Activated CD8-positive, alpha-beta T cell treated with anti-CD3 and anti-CD28 coated beads, Interleukin-2, amount 10 ng/mL, durations not matched to agents 7 days and 5 days (primary cell): ENCODE data around the gene CFHR3. TPM values are rescaled to one million over a fixed set of nuclear protein-coding genes. Genes with fewer than 3 reads are reported as not detected.
"Not testable (repeated sequence)": the region's sequence is repeated elsewhere in the genome, so short reads cannot be mapped to it uniquely, and the experiment has no call there.

Source experiments
- ATAC-seq: fragments of 150-1000 bp; cut with Tn5 transposase; one replicate; pipeline ENCODE4 v1.10.0; 2021; ENCODE audit warnings: moderate library complexity
- CTCF ChIA-PET: fragments of 350-600 bp; sonication (Branson Sonifier 250); formaldehyde crosslinking; loops from one replicate; lab custom pipeline; 2021; ENCODE audit warnings: antibody characterized with exemption; lab: Charles Lee
- POLR2A ChIA-PET: fragments of 350-600 bp; sonication (Branson Sonifier 250); formaldehyde crosslinking; loops from one replicate; lab custom pipeline; 2021; ENCODE audit warnings: antibody characterized with exemption; lab: Charles Lee
- DNase-seq: peaks from one replicate; pipeline ENCODE4 v3.0.0-alpha.2; 2020
- H3K27ac Mint-ChIP-seq: one replicate; pipeline ENCODE4 v1.8.0; 2021; ENCODE audit warnings: mild to moderate bottlenecking, mixed read lengths
- H3K27me3 Mint-ChIP-seq: one replicate; pipeline ENCODE4 v1.8.0; 2021; ENCODE audit warnings: low read depth, mixed read lengths
- H3K36me3 Mint-ChIP-seq: one replicate; pipeline ENCODE4 v1.8.0; 2021; ENCODE audit warnings: low read depth, mixed read lengths
- H3K4me1 Mint-ChIP-seq: one replicate; pipeline ENCODE4 v1.8.0; 2021; ENCODE audit warnings: low read depth, mixed read lengths
- H3K4me3 Mint-ChIP-seq: one replicate; pipeline ENCODE4 v1.8.0; 2021; ENCODE audit warnings: mild to moderate bottlenecking, mixed read lengths
- H3K9me3 Mint-ChIP-seq: one replicate; pipeline ENCODE4 v1.8.0; 2022; ENCODE audit warnings: mixed read lengths; ENCODE audit not compliant: insufficient read depth
- total RNA-seq, 2 experiments: library from RNA; stranded (reverse); gene quantifications; one replicate each; pipeline ENCODE4 v1.2.3, GENCODE V29; 2021

Gene CFHR3
- total RNA-seq, 2 experiments from 2014 or later, result not detected

- no peak for DNase-seq
- Mint-ChIP-seq H3K9me3 (no peaks in the 10 kb centered on the region), H3K27me3 (no peaks in the 10 kb centered on the region), H3K27ac (no peak overlapping the region), H3K36me3 (no peaks in the 10 kb centered on the region), H3K4me3 (no peak overlapping the region), H3K4me1 (no peaks in the 10 kb centered on the region)
- POLR2A ChIA-PET, result no interaction called here
- CTCF ChIA-PET, result no interaction called here
- ATAC-seq, result no peak
These were observed 4.5 kb downstream of the CFHR3 start for GRCh38 chr1:196779093-196779492.

GRCh38 chr1:196791252-196791651, 16.6 kb downstream of the CFHR3 start:
- H3K27me3 Mint-ChIP-seq, H3K27ac Mint-ChIP-seq, H3K9me3 Mint-ChIP-seq, CTCF ChIA-PET, H3K4me3 Mint-ChIP-seq, H3K36me3 Mint-ChIP-seq, H3K4me1 Mint-ChIP-seq, POLR2A ChIA-PET, ATAC-seq, DNase-seq: not testable (repeated sequence)

GRCh38 chr1:196794103-196794502, 19.5 kb downstream of the CFHR3 start:
- H3K27me3 Mint-ChIP-seq, CTCF ChIA-PET, H3K4me1 Mint-ChIP-seq, H3K36me3 Mint-ChIP-seq, H3K4me3 Mint-ChIP-seq, H3K9me3 Mint-ChIP-seq, DNase-seq, POLR2A ChIA-PET, ATAC-seq, H3K27ac Mint-ChIP-seq: not testable (repeated sequence)

- Mint-ChIP-seq H3K27ac (no peak overlapping the region), H3K4me1 (no peaks in the 10 kb centered on the region), H3K9me3 (no peaks in the 10 kb centered on the region), H3K36me3 (no peaks in the 10 kb centered on the region), H3K4me3 (no peak overlapping the region), H3K27me3 (no peaks in the 10 kb centered on the region)
- POLR2A ChIA-PET, result no interaction called here
- DNase-seq, result no peak
- CTCF ChIA-PET, result no interaction called here
- ATAC-seq, result no peak
These were observed 23.3 kb downstream of the CFHR3 start for GRCh38 chr1:196797891-196798290.

GRCh38 chr1:196801920-196802319, 27.3 kb downstream of the CFHR3 start:
- H3K4me3 Mint-ChIP-seq, H3K27me3 Mint-ChIP-seq, H3K4me1 Mint-ChIP-seq, DNase-seq, H3K9me3 Mint-ChIP-seq, ATAC-seq, POLR2A ChIA-PET, H3K27ac Mint-ChIP-seq, H3K36me3 Mint-ChIP-seq, CTCF ChIA-PET: not testable (repeated sequence)

- POLR2A ChIA-PET, result no interaction called here
- ATAC-seq, result no peak
These were observed 34.0 kb downstream of the CFHR3 start for GRCh38 chr1:196808529-196809235.

GRCh38 chr1:196817442-196817841, 42.8 kb downstream of the CFHR3 start:
- H3K9me3 Mint-ChIP-seq, H3K36me3 Mint-ChIP-seq, H3K4me3 Mint-ChIP-seq, CTCF ChIA-PET, H3K4me1 Mint-ChIP-seq, POLR2A ChIA-PET, DNase-seq, H3K27me3 Mint-ChIP-seq, H3K27ac Mint-ChIP-seq, ATAC-seq: not testable (repeated sequence)

More at GRCh38 chr1:196808529-196809235, 34.0 kb downstream of the CFHR3 start:
- no peak overlapping the region for H3K4me3 Mint-ChIP-seq
- no peak overlapping the region for H3K27ac Mint-ChIP-seq
- no peak for DNase-seq
- no peaks in the 10 kb centered on the region for H3K4me1 Mint-ChIP-seq
- H3K27me3 Mint-ChIP-seq, result no peaks in the 10 kb centered on the region
- H3K36me3 Mint-ChIP-seq, result no peaks in the 10 kb centered on the region
- CTCF ChIA-PET, result no interaction called here
- no peaks in the 10 kb centered on the region for H3K9me3 Mint-ChIP-seq

- POLR2A ChIA-PET, H3K4me3 Mint-ChIP-seq, CTCF ChIA-PET, H3K4me1 Mint-ChIP-seq, H3K27ac Mint-ChIP-seq, H3K36me3 Mint-ChIP-seq, H3K9me3 Mint-ChIP-seq, H3K27me3 Mint-ChIP-seq, DNase-seq, ATAC-seq: not testable (repeated sequence)
These were observed 44.9 kb downstream of the CFHR3 start, which contains the start of gene CFHR1 for GRCh38 chr1:196819531-196819930. Gene CFHR1, plus strand, starts transcription at chr1:196819731. Its CDS starts 114 bp downstream, at chr1:196819845.

- H3K36me3 Mint-ChIP-seq, CTCF ChIA-PET, H3K9me3 Mint-ChIP-seq, H3K27me3 Mint-ChIP-seq, H3K27ac Mint-ChIP-seq, H3K4me1 Mint-ChIP-seq, H3K4me3 Mint-ChIP-seq, POLR2A ChIA-PET: not testable (repeated sequence)
- ATAC-seq (peak; percentile 53), DNase-seq (peak; percentile 18)
These were observed 53.2 kb downstream of the CFHR3 start for GRCh38 chr1:196827860-196828259.

Other genes starting within 250 kb of the CFHR3 start
- gene KCNT2, start 166.4 kb upstream of the CFHR3 start, total RNA-seq, result not detected
- gene CFH, start 122.8 kb upstream of the CFHR3 start, total RNA-seq, result 1 to 10 TPM; 1.4 to 1.7 TPM
- not detected for gene CFHR1, start 44.9 kb downstream of the CFHR3 start, total RNA-seq
- gene CFHR4, start 113.2 kb downstream of the CFHR3 start, total RNA-seq, result not detected
- gene CFHR2, start 168.9 kb downstream of the CFHR3 start, total RNA-seq, result not detected
- not detected for gene CFHR5, start 202.7 kb downstream of the CFHR3 start, total RNA-seq